Activated CD4-positive, alpha-beta T cell treated with anti-CD3 and anti-CD28 coated beads, Interleukin-2, amount 50 U/mL, for 1 hour (primary cell): ENCODE data around the gene TRAF3.

ENCODE experiments used
- DNase-seq: peaks from one replicate; pipeline ENCODE4 v3.0.0-alpha.2; 2020

TRAF3 gene, protein sequence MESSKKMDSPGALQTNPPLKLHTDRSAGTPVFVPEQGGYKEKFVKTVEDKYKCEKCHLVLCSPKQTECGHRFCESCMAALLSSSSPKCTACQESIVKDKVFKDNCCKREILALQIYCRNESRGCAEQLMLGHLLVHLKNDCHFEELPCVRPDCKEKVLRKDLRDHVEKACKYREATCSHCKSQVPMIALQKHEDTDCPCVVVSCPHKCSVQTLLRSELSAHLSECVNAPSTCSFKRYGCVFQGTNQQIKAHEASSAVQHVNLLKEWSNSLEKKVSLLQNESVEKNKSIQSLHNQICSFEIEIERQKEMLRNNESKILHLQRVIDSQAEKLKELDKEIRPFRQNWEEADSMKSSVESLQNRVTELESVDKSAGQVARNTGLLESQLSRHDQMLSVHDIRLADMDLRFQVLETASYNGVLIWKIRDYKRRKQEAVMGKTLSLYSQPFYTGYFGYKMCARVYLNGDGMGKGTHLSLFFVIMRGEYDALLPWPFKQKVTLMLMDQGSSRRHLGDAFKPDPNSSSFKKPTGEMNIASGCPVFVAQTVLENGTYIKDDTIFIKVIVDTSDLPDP

GRCh38 chr14:102776761-102777710 is at the start of gene TRAF3:
Gene TRAF3, plus strand, starts transcription at chr14:102777449. Its CDS starts 92,753 bp downstream, at chr14:102870202.
- peak; percentile 86 for DNase-seq

GRCh38 chr14:102728501-102728900 is 48.7 kb upstream of the TRAF3 start:
- DNase-seq = no peak

DNA sequence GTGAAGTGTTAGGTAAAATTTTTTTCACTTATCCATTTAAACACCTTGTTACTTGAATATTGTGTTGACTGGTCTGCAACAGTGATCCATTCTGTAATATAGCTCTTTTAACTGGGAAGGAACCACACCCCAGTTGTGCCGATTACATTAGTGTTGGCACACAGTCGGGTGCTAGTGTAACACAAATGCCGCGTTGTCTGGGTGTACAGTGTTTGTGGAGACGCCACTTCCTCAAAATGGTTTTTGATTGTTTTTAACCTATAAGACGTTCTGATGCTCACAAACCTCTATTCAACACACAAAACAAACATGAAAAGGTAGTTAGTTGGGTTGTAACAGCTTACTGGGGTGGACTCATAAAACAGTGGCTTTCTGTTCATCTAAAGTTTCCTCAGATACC is 48.0 kb upstream of the TRAF3 start:
- DNase-seq = no peak

GRCh38 chr14:102729825-102730224 is 47.4 kb upstream of the TRAF3 start:
- no peak for DNase-seq

- DNase-seq = no peak
These were observed 46.0 kb upstream of the TRAF3 start for GRCh38 chr14:102731101-102731870.

DNA sequence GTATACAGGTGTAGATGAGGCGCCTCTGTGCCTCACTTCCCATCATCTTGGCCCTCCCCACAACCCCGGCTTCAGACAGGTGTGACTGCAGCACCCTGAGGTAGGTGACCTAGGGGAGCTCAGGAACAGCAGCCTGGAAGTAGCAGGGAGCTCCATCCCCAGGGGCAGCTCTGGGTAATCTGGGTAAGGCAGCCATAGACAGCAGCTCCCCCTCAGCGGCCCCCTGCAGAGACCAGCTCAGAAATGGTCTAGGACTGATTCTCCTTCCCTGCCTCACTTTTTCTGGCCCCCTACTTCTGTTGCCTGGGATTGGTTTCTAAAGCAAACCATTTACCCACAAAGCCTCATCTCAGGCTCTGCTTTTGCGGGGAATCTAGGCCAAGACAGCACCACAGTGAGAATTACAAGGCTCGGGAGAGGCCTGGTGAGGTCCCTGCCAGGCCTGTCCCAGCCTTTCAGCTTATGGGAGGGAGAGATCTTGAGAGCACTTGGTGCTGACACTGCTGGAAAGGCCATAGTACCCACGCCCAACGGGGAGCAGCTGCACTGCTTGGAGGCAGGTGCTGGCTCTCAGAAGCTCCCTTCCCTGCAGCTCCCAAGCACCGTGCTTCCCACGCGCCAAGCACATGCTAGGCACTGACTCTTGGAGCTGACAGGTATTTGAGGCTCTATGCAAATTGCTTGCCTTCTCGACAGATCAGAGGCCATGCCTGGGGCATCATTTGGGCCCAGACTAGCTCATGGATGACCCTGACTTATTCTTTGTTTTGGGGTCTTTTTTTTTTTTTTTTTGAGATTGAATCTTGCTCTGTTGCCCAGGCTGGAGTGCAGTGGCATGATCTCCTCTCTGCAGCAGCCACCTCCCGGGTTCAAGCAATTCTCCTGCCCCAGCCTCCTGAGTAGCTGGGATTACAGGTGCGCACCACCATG is 45.1 kb upstream of the TRAF3 start:
- DNase-seq = no peak

DNA sequence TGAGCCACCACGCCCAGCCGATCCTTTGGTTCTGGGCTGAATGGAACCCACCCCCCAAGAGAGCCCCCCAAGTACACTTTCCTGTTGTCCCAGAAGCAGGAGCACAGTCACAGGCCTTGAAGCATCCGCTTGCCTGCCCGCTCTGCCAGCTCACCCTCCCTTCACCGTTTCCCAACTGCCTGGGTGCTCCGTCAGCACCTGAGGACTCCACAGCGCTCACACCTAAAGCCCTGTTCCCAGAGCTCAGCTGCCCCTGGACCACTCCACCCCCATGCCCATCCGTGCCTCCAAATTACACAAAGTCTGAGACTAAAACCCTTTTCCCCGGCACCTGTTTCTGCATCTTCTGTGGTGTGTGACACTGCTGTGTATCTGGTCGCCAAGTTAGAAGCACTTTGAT is 44.3 kb upstream of the TRAF3 start:
- no peak for DNase-seq

GRCh38 chr14:102733326-102733725 is 43.9 kb upstream of the TRAF3 start:
- no peak for DNase-seq

- no peak for DNase-seq
These were observed 42.8 kb upstream of the TRAF3 start for GRCh38 chr14:102734436-102734835.

- DNase-seq = no peak
These were observed 40.3 kb upstream of the TRAF3 start for GRCh38 chr14:102736956-102737355.

- no peak for DNase-seq
These were observed 39.6 kb upstream of the TRAF3 start for GRCh38 chr14:102737402-102738372.

DNA sequence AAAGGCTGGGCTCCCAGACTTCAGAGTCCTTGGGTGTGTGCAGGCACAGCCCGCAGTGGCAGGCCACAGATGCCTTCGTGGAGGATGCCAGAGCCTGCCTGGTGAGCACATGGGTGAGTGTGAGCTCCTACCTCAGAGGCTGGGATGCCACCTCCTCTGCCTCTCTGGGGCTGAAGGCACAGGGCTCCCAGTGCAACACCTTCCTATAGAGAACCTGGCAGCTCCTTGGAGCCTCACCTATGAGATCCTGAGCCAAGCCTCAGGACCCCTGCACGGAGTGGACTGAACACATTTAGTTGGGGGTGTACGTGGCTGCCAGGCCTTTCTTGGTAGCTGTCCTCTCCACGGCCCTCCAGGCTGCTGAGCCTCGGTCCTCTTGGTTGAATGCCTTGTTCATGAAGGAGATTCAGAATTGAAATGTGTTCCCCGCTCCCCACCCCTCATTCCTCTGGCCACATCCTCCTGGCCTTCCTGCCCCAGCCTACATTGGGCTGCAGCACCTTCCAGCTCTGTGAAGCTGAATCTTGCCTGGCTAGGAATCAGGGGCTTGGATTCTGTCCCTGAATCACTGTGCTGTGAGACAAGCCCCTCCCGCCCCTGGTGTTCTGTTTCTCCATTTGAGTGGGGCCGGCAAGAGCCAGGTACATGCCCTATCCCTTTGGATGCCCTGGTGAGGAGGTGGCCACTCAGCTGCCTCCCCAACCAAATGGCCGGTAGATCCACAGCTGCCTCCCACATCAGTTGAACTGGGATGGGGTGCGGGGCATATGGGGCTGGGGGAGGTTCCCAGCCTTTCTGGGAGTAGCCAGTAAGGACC is 38.7 kb upstream of the TRAF3 start:
- no peak for DNase-seq

DNA sequence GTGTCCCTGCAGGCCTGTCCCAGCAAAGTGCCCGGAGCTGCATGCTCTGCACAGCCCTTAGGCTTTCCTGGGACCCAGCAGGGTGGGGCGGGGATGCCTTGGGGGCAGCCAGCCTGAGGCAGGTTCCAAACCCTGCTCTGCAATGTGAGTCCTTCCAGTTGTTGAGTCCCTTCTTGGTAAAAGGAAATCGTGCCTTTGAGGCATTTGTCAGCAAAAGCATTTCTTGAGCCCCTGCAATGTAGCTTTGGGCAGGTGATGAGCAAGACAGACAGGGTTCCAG is 38.1 kb upstream of the TRAF3 start:
- DNase-seq = no peak

DNA sequence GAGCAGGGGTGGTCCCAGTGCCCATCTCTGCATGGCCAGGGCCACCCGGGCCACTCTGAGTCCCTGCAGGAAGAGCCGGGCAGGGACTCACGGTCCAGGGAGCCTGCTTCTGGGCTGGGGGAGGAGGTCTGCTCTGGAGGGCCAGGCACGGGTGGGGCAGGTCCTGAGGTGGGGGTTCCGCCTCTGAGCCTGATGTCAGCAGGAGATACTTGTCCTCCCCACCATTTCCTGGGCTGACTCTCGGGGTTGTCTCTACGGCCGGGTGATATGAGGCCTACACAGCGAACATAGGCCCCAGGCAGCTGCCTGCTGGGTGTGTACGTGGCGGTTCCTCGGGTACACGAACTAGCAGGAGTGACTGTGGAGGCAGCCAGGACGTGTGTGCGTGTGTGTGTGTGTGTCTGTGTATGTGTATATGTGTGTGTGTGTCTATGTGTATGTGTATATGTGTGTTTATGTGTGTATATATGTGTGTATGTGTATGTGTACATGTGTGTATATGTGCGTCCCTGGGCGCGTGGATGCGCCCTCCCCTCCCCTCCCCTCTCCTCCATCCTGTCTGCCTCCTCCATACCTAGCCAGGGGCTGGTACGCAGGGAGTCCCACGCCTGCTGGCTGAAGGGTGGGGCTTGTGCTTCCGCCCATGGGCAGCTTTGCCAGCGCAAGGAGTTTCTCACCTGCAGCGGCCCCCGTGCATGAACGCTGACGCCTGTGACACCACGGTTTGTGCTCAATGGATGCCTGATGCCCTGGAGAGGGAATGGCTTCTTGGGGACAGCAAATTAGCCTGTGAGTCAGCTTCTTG is 30.4 kb upstream of the TRAF3 start:
- no peak for DNase-seq

GRCh38 chr14:102748806-102749205 is 28.4 kb upstream of the TRAF3 start:
- no peak for DNase-seq

DNA sequence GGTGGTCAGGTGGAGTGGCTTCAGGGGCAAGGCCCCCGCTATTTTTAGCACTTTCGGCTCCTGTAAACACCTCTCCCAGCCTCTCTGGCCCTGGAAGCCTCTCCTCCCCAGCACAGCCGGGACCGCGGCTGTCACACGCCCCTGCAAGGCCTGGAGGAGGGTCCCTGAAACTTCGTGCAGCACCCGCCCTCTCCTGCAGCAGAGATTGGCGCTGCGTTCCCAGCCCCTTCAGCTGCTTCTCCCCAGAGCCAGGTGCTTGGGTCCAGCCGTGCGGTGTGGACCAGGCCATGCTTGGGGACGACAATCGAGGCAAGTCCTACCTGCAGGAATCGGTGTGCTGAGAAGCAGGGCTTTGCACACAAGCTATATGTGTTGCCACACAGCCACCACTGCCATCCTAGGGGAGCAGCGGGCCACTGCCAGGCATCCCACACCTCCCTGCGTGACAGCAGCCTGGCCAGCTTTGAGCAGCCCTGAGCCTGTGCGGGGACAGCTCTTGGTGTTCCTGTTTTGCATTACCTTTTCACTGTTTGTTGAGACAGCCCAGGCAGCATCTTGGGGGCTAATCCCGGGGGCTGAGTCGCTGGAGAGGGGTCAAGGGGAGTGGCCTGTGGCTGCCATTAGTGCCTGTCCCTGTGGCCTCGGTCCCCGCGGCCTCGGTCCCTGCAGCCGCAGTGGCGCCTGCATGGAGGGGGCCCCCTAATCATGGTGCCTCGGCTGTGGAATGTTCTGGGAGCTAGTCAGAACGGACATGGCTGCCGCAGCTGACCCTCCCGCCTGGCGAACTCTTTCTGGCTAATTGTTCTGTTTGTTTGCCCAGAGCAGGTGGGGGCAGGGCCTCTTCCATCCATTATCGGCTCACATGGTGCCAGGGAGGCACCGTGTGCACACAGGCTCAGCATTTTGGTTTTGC is 27.6 kb upstream of the TRAF3 start:
- DNase-seq = no peak

GRCh38 chr14:102750376-102750775 is 26.9 kb upstream of the TRAF3 start:
- no peak for DNase-seq

GRCh38 chr14:102751088-102751487 is 26.2 kb upstream of the TRAF3 start:
- no peak for DNase-seq
